Stimulated activated CD4-positive, alpha-beta T cell treated with anti-CD3 and anti-CD28 coated beads, Interleukin-15, amount 100 ng/mL, for 24 hours (primary cell): ENCODE results near the gene SRGAP1.
"Not testable (repeated sequence)": the region's sequence is repeated elsewhere in the genome, so short reads cannot be mapped to it uniquely, and the experiment has no call there.

Source experiments
- DNase-seq: peaks from one replicate; pipeline ENCODE4 v3.0.0-alpha.2; 2020

Gene SRGAP1

DNA sequence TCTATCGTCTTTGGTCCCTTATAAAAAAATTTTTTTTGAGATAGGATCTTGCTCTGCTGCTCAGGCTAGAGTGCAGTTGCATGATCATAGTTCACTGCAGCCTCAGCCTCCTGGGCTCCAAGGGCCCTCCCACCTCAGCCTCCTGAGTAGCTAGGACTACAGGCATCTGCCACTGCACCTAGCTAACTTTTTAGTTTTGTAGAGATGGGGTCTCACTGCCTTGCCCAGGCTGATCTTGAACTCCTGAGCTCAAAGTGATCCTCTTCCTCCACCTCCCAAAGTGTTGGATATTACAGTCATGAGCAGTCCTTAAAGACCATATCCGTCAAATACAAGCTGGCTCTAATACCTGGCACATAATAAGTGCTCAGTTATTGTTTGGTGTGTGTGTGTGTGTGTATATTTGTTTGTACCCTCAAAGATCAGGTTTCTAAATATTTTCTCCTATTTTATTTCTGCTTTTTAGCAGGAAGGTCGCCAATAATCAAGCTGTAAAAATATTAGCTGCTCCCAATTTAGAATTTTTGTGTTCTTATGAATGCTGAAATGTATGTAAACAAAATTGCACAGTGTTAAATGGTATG lies 30.5 kb downstream of the SRGAP1 start:
- DNase-seq: no peak

DNA sequence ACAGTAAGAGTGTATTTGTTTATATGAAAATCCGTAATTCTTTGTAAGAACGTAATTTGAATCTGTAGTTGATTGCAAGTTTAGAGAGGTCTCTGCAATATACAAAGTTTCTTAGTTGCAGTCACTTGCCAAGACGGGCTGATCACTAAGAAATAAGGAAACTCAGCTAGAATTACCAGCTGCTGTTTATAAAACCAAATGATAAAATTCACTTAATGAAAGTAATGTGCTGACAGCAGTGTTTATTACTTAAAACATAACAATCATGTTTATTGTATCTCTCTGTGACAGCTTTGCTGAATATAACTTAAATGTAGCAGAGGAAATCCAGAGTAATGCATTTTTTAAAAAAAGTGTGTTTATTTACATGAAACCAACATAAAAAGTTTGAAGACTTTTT lies 31.2 kb downstream of the SRGAP1 start:
- DNase-seq: no peak

DNA sequence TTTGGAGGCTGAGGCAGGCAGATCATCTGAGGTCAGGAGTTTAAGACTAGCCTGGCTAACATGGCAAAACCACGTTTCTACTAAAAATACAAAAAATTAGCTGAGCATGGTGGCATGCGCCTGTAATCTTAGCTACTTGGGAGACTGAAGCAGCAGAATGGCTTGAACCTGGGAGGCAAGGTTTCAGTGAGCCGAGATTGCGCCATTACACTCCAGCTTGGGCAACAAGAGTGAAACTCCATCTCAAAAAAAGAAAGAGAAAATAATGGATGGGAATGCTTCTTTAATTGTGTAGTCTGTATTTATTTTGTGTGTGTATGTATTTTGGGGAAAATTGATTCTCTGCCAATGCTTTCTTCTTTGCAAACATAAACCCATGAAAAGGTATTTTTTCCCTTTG lies 32.5 kb downstream of the SRGAP1 start:
- DNase-seq: no peak

DNA sequence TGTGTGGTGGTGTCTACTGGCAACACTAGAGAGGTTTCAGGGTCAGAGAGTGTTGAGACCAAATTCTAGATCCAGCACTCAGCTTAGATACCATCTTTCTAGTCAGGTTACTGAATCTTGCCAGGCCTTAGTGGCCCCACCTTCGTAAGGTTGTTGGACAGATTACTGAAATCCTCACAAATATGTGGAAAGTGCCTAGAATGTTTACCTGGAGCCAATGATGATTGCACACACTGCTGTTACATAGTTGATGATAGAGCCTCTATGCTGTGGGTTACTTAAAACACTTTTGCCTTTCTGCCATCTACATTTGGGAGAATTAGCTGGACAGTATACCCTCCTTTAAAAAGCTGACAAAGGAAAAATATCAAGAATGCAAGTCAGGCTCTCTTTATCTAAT lies 33.2 kb downstream of the SRGAP1 start:
- no peak for DNase-seq

DNA sequence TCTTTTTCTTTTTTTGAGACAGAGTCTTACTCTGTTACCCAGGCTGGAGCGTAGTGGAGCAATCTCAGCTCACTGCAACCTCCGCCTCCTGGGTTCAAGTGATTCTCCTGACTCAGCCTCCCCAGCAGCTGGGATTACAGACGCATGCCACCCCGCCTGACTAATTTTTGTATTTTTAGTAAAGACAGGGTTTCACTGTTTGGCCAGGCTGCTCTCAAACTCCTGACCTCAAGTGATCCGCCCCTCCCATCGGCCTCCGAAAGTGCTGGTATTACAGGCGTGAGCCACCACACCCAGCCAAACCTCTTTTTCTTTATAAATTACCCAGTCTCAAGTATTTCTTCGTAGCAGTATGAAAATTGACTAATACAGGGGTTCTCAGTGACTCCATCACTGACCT lies 35.7 kb downstream of the SRGAP1 start:
- DNase-seq: not testable (repeated sequence)

DNA sequence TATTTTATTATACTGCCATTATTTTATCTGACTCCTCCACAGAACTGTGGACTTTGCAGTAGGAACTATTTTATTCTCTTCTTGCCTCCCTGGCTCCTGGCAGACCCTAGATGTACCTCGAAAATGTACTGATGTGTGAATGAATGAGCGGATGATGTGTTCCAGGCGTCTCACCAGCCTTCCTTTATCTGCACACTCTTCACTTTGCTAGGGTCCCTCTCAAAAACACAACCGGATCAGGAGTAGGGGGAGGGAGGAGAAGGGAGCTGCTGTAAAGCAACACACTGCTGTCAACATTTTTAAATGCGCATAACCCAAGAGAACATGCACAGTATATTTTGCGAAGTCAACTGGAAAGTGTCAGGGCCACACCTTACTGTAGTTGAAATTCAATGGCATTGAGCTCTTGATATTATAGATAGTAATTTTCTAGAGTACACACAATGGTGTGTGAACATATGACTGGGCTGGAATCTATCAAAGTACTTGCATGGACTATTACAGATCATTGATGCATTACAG lies 36.3 kb downstream of the SRGAP1 start:
- DNase-seq: no peak

DNA sequence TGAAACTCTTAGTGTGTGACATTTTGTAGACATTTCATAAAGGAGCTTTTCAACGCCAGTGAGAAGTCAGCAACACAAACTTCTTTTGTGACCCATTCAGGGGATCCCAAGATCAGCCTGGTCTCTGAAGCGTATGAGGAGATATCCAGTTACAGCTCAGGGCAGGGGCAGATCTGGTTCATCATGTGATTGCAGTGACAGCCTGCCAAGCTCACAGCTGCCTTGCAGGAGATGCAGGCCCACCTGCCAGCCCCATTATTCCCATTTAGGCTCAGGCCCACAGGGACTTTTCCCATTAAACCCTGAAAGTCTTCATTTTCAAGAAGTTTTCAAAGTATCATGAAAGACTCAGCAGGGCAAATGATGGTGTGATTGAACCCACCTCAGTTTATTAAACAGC lies 38.3 kb downstream of the SRGAP1 start:
- no peak for DNase-seq

DNA sequence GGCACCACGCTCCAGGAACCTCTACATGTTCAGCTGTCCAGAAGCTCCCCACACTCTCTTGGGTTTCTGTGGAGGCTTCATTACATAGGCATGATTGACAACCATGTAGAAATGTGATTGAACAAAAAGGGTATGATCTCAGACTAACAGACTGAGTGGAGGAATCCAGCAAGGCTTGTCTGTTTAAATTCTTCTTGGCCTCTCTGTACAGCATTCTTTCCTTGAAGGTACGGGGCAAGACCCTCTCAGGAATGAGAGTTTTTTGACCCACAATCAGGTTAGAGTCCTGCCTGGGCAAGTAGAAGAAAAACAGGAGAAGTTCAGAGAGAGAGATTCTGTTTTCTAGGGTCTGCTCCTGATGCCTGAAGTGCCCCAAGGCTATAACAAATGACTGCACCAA lies 40.9 kb downstream of the SRGAP1 start:
- DNase-seq: no peak

DNA sequence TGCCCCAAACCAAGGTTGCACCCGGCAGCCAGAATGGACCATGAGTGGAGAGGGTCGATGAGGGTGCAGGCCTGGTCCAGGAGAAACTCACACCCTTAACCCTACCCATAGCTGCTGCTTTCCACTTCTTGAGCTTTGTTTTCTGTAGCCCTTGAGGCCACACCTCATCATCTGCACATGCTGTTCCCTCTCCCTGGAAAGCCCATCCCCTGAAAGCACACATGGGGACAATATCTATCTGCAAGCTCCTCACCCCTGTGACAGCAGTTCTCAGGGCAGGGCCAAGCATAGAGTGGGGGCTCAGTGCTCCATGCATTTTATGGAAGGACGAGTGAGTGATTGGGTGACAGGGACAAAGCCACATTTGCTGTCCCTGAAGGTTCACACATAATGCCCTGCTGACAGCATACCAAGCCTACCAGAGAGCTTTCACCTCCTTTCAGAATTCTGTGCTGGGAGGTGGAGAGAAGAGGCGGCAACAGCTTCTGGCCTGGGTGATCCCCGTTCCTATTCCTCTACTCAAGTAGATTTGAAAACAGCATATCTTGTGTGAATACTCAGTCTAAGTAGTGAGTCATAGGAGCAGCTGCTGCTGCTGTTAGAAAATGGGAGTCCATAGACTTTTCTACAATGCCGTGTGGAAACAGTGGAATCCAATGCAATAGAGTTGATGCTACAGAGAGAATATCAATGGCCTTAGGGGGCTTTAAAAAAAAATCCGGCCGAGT lies 44.6 kb downstream of the SRGAP1 start:
- DNase-seq: no peak

DNA sequence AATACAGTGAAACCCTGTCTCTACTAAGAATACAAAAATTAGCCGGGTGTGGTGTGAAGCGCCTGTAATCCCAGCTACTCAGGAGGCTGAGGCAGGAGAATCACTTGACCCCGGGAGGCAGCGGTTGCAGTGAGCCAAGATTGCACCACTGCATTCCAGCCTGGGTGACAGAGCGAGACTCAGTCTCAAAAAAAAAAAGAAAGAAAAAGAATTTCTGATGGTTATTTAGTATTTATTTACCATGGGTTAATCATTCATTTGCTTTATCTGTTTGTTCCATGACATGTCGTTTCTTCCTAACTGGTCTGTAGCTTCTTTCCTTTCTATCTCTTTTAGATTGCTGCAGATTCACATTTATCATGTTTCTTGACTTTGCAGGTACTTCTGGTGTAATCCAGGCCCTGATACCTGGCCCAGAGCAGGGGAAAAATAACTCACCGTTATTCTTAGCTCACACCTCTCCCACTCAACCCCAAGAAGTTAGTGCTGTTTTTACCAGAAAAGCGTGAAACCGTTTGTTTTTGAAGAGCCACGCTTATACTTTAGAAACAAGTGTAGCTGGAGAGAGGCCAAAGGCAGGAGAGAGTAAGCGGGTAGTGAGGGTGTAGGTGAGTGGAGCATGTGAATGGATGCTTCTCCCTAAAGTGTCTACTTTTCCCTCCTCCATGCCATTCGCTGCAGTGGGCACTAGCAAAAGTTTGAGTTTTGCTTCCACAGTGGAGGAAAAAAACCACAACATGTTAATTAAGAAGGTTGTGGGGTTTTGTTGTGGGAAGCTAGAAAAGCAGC lies 45.4 kb downstream of the SRGAP1 start:
- no peak for DNase-seq

DNA sequence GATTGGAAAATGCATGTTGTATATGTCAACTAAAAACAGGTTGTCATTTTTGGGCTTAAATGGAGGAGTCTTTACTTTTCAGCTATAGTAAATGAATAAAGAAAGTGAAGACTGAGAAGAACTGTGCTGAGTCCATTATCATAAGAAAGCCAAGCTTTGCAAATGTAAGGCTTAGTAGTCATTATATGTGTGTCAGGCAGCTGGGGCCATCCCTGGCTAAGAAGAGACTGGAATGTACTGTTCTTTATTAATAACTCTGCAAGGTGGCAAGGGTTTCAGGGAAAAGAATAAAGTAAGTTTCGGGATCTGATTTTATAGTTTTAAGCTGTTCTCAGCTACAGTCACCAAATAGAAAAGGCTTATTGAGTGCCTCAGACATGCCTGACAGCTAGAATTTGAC lies 48.7 kb downstream of the SRGAP1 start:
- DNase-seq: no peak

DNA sequence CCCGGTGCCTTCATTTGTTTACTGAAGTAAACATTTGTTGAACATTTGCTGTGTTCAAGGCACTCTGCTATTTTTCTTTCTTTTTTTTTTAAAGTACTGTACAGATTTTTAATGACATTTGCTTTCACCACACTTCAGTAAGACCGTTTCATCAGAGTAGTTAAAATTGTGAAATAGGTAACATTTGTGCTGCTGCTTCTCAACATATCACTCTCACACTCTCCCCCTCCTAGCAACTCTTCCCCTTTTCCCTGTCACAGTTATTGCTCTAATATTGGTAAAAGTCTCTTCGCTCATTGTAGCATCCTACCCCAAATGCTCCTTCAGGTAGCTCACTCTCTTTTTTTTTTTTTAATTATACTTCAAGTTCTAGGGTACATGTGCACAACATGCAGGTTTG lies 49.6 kb downstream of the SRGAP1 start:
- no peak for DNase-seq

DNA sequence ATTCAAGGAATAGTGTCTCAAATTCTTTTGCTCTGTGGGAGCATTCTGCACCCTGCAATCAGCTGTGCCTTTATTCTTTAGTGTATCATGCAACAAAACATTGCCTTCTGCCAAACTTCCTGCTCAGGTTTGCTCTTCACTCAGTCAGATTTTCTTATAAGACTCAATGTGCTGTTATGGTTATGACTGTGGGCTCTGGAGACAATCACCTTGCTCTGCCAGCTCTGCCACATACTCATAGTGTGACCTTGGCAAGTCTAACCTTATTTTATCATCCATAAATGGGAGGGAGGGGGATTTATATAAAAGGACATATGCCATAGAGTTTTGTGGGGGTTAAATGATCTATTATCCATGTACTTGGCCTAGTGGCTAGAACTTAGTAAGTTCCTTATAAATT lies 51.3 kb downstream of the SRGAP1 start:
- DNase-seq: no peak

DNA sequence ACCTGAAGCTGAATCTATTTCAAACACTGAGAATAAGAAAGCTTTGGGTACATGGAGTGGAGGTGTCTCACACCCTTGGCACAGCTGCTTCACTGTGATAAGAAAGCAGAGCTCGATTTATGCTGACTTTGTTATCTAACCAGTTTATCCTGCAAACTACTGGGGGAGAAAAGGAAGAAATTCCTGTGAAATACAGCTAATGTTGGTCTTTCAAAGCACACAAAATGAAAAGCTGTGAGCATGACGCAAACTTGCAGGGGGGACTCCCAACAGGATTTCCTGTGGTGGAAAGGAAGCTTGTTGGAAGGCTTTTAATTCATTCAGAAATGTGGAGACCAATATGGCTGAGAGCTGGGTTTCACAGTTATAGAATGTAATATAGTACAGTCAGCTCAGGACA lies 53.4 kb downstream of the SRGAP1 start:
- no peak for DNase-seq

DNA sequence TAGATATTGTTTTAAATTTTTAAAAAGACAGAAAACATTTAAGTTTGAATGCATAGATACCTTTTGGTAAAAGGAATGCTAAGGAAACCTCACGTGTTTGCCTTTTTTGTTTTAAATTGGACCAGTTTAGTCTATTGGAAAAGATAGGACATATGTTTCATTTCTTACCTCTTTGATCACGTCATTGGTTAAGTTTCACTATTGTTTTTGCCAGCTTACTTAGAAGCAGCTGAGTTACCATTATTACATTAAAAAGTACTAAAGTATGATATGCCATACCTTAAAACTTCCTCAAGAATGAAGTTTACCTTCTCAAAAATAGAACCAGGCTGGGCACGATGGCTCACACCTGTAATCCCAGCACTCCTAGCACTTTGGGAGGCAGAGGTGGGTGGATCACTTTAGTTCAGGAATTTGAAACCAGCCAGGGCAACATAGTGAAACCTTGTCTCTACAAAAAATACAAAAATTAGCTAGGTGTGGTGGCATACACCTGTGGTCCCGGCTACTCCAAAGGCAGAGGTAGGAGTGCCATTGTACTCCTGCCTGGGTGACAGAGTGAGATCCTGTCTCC lies 54.4 kb downstream of the SRGAP1 start:
- no peak for DNase-seq

DNA sequence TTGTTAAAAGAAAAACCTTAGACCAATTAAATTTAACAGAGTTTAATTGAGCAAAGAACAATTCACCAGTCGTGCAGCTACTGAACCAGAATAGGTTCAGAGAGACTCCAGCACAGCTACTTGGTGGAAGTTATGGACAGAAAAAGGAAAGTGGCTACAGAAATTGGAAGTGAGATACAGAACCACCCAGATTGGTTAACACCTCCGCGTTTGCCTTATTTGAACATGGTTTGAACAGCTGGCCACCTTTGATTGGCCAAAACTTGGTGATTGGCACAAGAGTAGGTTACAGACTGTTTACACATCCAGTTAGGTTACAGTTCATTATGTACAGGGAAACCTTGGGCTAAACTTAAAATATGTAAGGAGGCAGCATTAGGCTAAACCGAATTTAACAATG lies 54.9 kb downstream of the SRGAP1 start:
- DNase-seq: no peak

DNA sequence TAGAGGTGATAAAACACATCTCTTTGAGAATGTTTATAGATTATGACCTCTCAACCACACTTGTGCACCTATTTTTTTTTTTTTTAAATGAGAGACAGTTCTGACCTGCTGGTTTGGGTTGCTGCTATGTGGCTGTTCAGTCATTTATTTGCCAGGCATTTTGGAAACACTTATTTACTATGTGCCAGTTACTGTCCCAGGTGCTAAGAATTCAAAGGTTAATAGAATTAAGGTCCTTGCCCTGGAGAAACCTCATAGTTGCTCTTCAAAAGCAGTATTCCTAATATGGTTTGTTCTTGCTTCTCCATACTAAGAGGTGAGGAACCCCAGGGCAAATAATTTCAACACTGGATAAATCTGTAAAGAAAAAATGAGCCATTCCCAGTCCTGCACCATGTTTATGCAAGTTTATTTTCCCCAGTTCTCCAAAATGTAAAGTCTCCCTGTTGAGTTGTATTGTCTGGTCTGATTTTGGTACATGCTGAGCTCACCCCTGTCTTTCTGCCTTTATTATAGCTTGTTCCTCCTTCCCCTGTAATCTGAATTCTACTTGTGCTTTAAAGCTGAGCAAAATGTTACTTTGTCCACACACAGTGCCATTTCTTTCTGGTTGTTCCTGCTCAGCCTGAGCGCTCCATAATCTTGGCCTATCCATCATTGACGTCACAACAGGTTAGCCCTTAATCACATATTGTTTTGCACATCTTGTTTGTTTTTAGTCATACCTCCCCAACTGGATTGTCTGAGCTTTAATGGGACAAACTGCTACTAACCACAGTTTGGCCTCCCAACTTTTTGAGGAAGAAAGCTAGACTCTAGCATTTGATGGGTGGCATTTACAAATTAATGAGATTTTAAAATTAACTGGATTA lies 56.7 kb downstream of the SRGAP1 start:
- no peak for DNase-seq

DNA sequence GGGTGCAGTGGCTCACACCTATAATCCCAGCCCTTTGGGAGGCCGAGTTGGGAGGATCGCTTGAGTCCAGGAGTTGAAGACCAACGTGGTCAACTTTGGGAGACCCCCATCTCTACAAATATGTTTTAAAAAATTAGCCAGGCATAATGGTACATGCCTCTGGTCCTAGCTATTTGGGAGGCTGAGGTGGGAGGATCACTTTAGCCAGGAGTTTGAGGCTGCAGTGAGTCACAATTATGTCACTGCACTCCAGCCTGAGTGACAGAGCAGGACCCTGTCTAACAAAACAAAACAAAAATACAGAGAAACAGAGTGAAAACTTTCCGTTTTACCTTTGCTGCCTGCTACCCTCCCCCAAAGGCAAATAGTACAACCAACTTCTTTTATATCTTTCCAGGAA lies 60.2 kb downstream of the SRGAP1 start:
- no peak for DNase-seq

DNA sequence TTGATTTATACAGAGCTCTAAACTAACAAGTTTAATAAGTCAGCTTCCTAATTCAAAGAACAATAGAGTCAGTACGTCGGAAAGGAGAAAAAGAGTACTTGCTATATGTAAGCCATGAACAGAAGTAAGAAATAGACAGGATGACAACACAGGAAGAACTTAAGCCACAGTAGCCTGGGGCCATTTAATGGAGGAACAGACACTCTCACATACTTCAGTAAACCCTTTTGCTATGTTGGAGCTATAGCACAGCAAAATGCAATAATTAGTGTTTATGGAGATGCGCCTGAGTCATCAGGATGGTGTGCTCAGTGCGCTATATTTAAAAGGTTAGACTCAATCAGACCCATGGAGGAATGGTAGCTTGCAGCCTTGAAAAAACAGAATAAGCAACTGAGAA lies 61.0 kb downstream of the SRGAP1 start:
- no peak for DNase-seq

DNA sequence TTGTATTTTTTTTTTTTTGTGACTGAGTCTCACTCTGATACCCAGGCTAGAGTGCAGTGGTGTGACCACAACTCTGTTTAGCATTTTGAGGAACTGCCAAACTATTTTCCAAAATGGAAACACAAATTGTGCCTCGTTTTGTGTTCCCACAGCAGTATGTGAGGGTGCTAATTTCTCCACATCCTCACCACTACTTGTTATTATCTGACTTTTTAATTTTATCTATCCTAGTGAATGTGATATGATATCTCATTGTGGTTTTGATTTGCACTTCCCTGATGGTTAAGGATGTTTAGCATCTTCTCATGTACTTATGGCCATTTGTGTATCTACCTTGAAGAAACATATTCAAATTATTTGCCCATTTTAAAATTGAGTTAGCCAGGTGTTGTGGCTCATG lies 62.4 kb downstream of the SRGAP1 start:
- DNase-seq: no peak

DNA sequence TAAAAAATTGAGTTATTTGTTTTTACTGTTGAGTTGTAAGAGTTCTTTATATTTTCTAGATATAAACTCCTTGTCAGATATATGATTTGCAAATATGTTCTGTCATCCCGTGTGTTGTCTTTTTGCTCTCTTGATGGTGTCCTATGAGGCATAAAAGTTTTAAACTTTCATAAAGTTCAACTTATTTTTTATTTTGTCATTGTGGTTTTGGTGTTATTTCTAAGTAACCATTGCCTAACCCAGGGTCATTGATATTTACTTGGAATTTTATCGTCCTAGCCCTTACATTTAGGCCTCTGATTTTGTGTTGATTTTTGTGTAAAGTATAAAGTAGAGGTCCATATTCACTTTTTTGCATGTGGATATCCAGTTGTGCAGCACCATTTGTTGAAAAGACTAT lies 63.1 kb downstream of the SRGAP1 start:
- no peak for DNase-seq

DNA sequence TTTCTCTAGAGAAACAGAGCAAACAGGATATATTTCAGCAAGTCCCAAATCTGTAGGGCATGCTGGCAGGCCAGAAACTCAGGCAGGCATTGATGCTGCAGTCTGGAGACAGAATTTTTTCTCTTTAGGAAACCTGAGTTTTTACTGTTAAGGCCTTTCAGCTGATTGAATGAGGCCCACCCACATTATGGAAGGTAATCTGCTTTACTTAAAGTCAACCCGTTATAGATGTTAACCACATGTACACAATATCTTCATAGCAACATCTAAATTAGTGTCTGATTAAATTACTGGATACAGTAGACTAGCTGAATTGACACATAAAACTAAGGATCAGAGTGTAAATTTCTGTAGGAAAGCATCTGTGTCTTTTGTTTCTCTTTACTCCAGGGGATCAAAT lies 65.2 kb downstream of the SRGAP1 start:
- DNase-seq: no peak

DNA sequence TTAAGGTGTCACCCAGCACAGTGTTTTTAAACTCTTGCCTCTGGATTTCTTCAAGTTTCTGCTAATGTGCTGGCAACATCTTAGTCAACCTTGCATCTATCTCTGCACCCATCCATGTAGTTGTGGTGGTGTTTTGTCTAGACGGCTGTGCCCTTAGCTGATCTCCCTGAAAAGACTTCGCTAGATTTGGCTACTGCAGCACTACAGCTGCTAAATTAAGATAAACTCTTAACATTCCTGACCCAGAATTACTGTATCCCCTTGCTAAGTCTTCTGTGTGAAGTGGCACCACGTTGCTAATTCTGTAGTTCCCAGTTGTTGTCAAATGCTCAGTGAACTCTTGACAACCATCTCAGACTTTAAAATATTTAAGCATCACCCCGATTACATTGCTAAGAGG lies 66.8 kb downstream of the SRGAP1 start:
- DNase-seq: no peak
